Measurements from ENCODE around the gene TNFRSF1A.
"Not testable (repeated sequence)": the region's sequence is repeated elsewhere in the genome, so short reads cannot be mapped to it uniquely, and the experiment has no call there.

Gene TNFRSF1A

GRCh38 chr12:6301721-6302120, 40.2 kb downstream of the TNFRSF1A start:
- DNase-seq, result no peak

DNA sequence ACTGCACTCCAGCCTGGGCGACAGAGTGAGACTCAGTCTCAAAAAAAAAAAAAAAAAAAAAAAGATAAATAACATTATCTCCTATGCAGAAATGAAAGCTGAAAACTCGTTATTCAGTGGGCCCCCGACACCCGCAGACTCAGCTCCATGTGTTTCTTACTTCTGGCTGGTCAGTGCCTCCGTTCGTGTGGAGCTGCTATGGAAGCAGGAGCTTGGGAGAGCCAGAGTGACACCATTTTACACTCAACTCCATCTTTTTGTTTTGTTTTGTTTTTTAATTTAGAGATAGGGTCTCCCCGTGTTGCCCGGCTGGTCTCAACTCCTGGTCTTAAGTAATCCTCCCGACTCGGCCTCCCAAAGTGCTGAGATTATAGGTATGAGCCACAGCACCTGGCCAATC, 44.7 kb downstream of the TNFRSF1A start:
- DNase-seq, result no peak

GRCh38 chr12:6295094-6295811, 46.6 kb downstream of the TNFRSF1A start:
- peak; percentile 41 for DNase-seq

GRCh38 chr12:6294156-6295093, 47.5 kb downstream of the TNFRSF1A start:
- DNase-seq, result no peak

GRCh38 chr12:6292606-6293005, 49.3 kb downstream of the TNFRSF1A start:
- DNase-seq, result no peak

DNA sequence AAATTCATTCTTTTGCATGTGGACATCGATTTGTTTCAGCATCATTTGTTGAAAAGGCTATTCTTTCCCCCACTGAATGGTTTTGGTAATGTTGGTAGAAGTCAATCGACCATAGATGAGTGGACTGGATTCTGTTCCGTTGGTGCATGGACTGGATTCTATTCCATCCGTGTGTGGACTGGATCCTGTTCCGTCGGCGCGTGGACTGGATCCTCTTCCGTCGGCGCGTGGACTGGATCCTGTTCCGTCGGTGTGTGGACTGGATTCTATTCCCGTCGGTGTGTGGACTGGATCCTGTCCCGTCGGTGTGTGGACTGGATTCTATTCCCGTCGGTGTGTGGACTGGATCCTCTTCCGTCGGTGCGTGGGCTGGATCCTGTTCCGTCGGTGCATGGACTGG, 52.0 kb downstream of the TNFRSF1A start:
- not testable (repeated sequence) for DNase-seq

DNA sequence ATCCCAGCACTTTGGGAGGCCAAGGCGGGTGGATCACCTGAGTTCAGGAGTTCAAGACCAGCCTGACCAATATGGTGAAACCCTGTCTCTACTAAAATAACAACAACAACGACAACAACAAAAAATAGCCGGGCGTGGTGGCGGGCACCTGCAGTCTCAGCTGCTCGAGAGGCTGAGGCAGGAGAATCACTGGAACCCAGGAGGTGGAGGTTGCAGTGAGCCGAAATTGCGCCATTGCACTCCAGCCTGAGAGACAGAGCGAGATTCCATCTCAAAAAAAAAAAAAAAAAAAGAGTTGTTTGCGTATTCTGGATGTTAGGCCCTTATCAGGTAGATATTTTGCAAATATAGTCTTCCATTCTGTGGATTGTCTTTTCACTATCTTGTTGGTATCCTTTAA, 52.8 kb downstream of the TNFRSF1A start:
- not testable (repeated sequence) for DNase-seq

DNA sequence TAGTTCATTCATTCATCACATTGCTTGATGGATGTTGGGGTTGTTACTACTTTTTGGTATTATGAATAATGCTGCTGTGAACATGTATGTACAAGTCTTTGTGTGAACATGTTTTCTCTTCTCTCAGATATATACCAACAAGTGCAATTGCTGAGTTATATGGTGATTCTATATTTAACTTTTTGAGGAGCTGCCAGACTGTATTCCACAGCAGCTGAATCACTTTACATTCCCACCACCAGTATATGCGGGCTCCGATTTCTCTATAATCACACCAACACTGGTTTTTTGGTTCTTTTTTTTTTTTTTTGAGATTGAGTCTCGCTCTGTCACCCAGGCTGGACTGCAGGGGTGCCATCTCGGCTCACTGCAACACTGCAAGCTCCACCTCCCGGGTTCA, 53.6 kb downstream of the TNFRSF1A start:
- DNase-seq, result no peak

DNA sequence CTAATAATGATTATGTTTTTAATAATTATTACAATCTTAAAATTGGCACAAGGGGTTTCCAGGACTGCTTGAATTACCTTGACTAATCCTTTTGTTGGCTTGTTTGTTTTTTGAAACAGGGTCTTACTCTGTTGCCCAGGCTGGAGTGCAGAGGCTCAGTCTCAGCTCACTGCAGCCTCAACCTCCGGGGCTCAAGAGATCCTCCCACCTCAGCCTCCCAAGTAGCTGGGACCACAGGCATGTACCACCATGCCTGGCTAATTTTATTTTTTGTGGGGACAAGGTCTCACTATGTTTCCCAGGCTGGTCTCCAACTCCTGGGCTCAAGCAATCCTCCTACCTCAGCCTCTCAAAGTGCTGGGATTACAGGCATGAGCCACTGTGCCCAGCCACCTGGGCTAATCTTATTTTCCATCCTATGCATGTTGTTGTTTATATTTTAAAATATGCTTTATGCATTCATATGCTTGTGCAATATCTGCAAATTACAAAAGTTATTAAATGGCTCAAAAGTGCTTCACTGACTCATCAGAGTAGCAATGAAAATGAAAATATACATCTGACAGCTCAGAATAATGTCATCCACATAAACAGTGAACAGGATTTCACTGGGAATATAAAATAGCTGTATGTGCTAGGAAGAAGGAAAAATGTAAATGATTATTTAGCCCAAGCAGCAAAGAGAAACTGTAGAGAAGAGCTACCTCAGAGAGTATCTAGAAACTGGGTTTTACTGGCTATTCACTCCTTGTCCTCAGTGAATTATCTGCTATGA, 56.2 kb downstream of the TNFRSF1A start:
- no peak for DNase-seq

GRCh38 chr12:6285063-6285477, 56.8 kb downstream of the TNFRSF1A start:
- DNase-seq, result peak; percentile 24

- DNase-seq, result no peak
These were observed 57.6 kb downstream of the TNFRSF1A start for GRCh38 chr12:6284273-6284672.

DNA sequence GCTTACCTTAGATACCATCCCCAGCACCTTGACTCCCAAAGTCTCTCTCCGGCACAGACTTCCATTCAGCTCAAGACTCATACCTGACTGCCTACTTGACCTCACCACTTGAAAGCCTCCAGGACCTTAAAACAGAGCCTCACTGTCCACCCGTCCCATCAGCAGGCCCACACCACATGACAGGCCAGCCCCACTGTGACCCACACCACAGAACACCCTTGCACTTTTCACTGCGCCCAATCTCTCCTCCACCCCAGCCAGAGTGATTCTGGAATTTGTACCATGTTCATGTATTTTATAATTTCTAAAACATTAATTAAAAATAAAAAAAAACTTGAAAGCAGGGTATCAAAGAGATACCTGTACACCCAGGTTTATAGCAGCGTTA, 59.4 kb downstream of the TNFRSF1A start:
- no peak for DNase-seq

DNA sequence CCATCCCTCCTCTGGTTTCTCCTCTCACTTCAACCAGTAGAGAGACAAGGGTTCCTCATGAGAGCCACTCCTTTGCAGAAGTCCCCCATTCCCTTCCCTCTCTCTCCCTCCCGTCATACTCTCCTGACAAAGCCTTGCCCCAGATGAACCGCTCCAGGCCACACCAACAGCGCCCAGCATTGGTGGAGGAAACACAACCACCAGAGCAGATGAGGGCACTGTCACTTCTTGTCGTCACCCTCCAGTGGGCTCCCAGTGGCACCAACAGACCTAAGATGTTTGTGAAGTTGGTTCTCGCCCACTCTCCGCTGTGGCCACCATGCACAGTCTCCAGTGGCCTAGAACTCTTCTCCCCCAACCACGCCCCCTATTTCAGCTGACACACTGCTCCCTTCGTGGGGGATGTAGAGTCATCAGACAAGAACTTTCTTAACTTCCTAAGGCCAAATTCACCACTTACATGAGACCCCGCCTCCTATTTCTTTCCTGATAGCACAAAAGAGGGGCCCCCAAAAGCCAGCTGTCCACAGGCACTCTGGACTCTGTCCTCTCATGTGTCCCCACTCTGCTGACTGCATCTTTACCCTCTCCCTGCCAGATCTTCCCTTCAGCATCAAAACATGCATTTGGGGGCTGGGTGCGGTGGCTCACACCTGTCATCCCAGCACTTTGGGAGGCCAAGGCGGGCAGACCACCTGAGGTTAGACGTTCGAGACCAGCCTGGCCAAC, 60.6 kb downstream of the TNFRSF1A start:
- no peak for DNase-seq

- DNase-seq, result no peak
These were observed 61.2 kb downstream of the TNFRSF1A start for GRCh38 chr12:6280672-6281071.

DNA sequence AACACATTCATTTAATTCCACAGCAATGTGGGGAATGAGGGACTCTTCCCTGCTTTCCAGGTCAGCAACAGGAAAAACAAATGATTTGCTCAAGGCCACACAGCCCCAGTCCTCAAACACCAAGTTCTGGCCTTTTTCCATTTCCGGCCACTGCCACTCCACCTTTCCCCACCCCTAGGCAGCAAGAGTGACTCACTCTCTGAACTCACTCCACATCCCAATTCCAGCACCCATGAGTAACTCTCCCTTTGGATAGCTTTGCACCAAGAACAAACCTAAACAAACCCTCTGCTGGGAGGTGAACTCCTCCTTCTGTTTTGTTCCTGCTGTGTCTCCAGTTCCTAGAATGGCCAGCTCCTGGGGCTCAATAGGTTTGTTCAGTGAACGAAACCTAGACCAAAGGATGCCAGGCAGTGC, 61.8 kb downstream of the TNFRSF1A start:
- DNase-seq, result peak; percentile 24

GRCh38 chr12:6279631-6280030, 62.2 kb downstream of the TNFRSF1A start:
- DNase-seq, result no peak

DNA sequence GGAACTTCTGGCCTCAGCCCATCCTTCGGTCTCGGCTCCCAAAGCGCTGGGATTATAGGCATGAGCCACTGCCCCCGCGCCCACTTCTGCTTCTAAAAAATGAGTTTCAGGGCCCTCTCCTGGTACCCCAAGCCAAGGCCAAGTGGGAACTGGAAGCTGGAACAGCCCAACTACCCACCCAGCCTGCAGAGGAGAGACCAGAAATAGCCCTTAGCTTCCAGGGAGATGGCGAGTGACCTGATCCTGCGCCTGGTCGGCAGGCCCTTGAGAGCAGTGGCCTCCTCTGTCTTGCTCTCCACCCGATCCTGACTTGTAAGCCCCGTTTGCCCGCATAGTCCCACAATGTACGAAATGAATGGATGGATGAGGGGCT, 62.6 kb downstream of the TNFRSF1A start:
- no peak for DNase-seq
